GM12872 (cell line): ENCODE measurements around the gene SOX4.
A peak's percentile ranks its signal among the peaks of the same experiment; 100 is the strongest.

Experiments used
- TF ChIP-seq, protein P1 (sequence below): IDR thresholded peaks from 3 replicates; pipeline ENCODE4 v1.5.1; 2011; ENCODE audit warnings: low read depth, mild to moderate bottlenecking, low read length, moderate library complexity; ENCODE audit not compliant: insufficient read depth

The SOX4 gene

DNA sequence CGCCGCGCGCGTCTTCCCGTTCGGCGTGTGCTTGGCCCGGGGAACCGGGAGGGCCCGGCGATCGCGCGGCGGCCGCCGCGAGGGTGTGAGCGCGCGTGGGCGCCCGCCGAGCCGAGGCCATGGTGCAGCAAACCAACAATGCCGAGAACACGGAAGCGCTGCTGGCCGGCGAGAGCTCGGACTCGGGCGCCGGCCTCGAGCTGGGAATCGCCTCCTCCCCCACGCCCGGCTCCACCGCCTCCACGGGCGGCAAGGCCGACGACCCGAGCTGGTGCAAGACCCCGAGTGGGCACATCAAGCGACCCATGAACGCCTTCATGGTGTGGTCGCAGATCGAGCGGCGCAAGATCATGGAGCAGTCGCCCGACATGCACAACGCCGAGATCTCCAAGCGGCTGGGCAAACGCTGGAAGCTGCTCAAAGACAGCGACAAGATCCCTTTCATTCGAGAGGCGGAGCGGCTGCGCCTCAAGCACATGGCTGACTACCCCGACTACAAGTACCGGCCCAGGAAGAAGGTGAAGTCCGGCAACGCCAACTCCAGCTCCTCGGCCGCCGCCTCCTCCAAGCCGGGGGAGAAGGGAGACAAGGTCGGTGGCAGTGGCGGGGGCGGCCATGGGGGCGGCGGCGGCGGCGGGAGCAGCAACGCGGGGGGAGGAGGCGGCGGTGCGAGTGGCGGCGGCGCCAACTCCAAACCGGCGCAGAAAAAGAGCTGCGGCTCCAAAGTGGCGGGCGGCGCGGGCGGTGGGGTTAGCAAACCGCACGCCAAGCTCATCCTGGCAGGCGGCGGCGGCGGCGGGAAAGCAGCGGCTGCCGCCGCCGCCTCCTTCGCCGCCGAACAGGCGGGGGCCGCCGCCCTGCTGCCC lies 1.1 kb downstream of the SOX4 start:
- TF ChIP-seq, protein P1, sequence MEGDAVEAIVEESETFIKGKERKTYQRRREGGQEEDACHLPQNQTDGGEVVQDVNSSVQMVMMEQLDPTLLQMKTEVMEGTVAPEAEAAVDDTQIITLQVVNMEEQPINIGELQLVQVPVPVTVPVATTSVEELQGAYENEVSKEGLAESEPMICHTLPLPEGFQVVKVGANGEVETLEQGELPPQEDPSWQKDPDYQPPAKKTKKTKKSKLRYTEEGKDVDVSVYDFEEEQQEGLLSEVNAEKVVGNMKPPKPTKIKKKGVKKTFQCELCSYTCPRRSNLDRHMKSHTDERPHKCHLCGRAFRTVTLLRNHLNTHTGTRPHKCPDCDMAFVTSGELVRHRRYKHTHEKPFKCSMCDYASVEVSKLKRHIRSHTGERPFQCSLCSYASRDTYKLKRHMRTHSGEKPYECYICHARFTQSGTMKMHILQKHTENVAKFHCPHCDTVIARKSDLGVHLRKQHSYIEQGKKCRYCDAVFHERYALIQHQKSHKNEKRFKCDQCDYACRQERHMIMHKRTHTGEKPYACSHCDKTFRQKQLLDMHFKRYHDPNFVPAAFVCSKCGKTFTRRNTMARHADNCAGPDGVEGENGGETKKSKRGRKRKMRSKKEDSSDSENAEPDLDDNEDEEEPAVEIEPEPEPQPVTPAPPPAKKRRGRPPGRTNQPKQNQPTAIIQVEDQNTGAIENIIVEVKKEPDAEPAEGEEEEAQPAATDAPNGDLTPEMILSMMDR = no peak

DNA sequence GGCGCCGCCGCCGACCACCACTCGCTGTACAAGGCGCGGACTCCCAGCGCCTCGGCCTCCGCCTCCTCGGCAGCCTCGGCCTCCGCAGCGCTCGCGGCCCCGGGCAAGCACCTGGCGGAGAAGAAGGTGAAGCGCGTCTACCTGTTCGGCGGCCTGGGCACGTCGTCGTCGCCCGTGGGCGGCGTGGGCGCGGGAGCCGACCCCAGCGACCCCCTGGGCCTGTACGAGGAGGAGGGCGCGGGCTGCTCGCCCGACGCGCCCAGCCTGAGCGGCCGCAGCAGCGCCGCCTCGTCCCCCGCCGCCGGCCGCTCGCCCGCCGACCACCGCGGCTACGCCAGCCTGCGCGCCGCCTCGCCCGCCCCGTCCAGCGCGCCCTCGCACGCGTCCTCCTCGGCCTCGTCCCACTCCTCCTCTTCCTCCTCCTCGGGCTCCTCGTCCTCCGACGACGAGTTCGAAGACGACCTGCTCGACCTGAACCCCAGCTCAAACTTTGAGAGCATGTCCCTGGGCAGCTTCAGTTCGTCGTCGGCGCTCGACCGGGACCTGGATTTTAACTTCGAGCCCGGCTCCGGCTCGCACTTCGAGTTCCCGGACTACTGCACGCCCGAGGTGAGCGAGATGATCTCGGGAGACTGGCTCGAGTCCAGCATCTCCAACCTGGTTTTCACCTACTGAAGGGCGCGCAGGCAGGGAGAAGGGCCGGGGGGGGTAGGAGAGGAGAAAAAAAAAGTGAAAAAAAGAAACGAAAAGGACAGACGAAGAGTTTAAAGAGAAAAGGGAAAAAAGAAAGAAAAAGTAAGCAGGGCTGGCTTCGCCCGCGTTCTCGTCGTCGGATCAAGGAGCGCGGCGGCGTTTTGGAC lies 2.0 kb downstream of the SOX4 start:
- TF ChIP-seq, protein P1 = peak; percentile 28; the same call in 2 of the 3 replicates

DNA sequence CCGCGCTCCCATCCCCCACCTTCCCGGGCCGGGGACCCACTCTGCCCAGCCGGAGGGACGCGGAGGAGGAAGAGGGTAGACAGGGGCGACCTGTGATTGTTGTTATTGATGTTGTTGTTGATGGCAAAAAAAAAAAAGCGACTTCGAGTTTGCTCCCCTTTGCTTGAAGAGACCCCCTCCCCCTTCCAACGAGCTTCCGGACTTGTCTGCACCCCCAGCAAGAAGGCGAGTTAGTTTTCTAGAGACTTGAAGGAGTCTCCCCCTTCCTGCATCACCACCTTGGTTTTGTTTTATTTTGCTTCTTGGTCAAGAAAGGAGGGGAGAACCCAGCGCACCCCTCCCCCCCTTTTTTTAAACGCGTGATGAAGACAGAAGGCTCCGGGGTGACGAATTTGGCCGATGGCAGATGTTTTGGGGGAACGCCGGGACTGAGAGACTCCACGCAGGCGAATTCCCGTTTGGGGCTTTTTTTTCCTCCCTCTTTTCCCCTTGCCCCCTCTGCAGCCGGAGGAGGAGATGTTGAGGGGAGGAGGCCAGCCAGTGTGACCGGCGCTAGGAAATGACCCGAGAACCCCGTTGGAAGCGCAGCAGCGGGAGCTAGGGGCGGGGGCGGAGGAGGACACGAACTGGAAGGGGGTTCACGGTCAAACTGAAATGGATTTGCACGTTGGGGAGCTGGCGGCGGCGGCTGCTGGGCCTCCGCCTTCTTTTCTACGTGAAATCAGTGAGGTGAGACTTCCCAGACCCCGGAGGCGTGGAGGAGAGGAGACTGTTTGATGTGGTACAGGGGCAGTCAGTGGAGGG lies 2.8 kb downstream of the SOX4 start:
- TF ChIP-seq, protein P1 = peak; percentile 8; the same call in 1 of the 3 replicates

DNA sequence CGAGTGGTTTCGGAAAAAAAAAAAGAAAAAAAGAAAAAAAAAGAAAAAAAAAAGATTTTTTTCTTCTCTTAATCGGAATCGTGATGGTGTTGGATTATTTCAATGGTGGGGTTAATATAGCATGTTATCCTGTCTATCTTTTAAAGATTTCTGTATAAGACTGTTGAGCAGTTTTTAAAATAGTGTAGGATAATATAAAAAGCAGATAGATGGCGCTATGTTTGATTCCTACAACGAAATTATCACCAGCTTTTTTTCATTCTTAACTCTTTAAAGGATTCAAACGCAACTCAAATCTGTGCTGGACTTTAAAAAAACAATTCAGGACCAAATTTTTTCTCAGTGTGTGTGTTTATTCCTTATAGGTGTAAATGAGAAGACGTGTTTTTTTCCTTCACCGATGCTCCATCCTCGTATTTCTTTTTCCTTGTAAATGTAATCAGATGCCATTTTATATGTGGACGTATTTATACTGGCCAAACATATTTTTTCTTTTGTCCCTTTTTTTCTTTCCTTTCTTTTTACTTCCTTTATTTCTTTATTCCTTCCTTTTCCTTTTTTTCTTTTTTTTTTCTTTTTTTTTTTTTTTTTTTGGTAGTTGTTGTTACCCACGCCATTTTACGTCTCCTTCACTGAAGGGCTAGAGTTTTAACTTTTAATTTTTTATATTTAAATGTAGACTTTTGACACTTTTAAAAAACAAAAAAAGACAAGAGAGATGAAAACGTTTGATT lies 3.6 kb downstream of the SOX4 start:
- TF ChIP-seq, protein P1 = peak; percentile 42; the same call in 1 of the 3 replicates

DNA sequence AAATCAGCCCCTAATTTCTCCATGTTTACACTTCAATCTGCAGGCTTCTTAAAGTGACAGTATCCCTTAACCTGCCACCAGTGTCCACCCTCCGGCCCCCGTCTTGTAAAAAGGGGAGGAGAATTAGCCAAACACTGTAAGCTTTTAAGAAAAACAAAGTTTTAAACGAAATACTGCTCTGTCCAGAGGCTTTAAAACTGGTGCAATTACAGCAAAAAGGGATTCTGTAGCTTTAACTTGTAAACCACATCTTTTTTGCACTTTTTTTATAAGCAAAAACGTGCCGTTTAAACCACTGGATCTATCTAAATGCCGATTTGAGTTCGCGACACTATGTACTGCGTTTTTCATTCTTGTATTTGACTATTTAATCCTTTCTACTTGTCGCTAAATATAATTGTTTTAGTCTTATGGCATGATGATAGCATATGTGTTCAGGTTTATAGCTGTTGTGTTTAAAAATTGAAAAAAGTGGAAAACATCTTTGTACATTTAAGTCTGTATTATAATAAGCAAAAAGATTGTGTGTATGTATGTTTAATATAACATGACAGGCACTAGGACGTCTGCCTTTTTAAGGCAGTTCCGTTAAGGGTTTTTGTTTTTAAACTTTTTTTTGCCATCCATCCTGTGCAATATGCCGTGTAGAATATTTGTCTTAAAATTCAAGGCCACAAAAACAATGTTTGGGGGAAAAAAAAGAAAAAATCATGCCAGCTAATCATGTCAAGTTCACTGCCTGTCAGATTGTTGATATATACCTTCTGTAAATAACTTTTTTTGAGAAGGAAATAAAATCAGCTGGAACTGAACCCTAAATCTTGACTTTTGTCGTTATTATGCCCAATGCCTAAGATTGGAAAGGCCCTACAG lies 4.5 kb downstream of the SOX4 start:
- TF ChIP-seq, protein P1 = no peak

DNA sequence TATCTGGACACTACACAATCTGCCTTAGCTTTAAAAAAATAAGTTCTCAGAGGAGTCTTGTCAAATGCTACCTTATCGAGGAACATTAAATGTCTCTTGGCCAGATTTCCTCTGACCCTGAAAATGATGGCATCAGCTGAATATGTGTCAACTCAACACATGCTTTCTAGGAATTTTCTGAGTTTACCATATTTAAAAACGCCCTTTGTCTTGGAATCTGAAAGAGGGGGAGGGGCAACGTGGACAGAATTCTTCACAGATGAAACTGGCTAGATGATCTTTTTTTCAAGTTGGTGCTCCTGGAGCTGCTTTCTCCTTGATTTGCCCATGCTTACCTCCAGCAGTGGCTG lies 5.1 kb downstream of the SOX4 start:
- TF ChIP-seq, protein P1 = no peak
